ENCODE data around the gene SEZ6L.

SEZ6L gene

GRCh38 chr22:26241361-26241760 lies 72.1 kb downstream of the SEZ6L start:
- no peaks in the 10 kb centered on the region for H3F3A ChIP-seq (ENCODE audit: low read depth)
- H3K79me2 ChIP-seq (ENCODE audit: insufficient read depth, low read length), result no peaks in the 10 kb centered on the region
- no peak overlapping the region for H3K4me2 ChIP-seq (ENCODE audit: low read depth, low read length, poor library complexity, severe bottlenecking)
- H4K20me1 ChIP-seq (ENCODE audit: insufficient read depth, low read length, poor library complexity, severe bottlenecking), result no peaks in the 10 kb centered on the region
- no peaks in the 10 kb centered on the region for H3K36me3 ChIP-seq (ENCODE audit: insufficient read depth, low read length)
- no peak for TF ChIP-seq CTCF (conservative IDR thresholded peaks at IDR 0.05; ENCODE audit: low read length)
- no peak for TF ChIP-seq EZH2phosphoT487 (IDR thresholded peaks at IDR 0.05; ENCODE audit: borderline replicate concordance)
- no peaks in the 10 kb centered on the region for H3K4me1 ChIP-seq (ENCODE audit: insufficient read depth, low read length, poor library complexity, severe bottlenecking)
- no peak overlapping the region for H2AFZ ChIP-seq (ENCODE audit: low read length)
- H3K9me2 ChIP-seq (replicated peaks; ENCODE audit: low read depth, low read length), result no peaks in the 10 kb centered on the region
- H3K4me3 ChIP-seq (ENCODE audit: low read length, poor library complexity, severe bottlenecking), result no peak overlapping the region
- H3K9ac ChIP-seq (ENCODE audit: low read depth, low read length, poor library complexity, severe bottlenecking), result no peak overlapping the region
- no peaks in the 10 kb centered on the region for H3K27me3 ChIP-seq (ENCODE audit: insufficient read depth, low read length, poor library complexity, severe bottlenecking)
- no peaks in the 10 kb centered on the region for H3K9me3 ChIP-seq (ENCODE audit: insufficient read depth, low read depth, low read length)

- Histone ChIP-seq H3K9ac (ENCODE audit: low read depth, low read length, poor library complexity, severe bottlenecking) (no peak overlapping the region), H3K4me1 (ENCODE audit: insufficient read depth, low read length, poor library complexity, severe bottlenecking) (no peaks in the 10 kb centered on the region), H3K9me2 (replicated peaks; ENCODE audit: low read depth, low read length) (no peaks in the 10 kb centered on the region), H3K36me3 (ENCODE audit: insufficient read depth, low read length) (no peaks in the 10 kb centered on the region), H3K4me3 (ENCODE audit: low read length, poor library complexity, severe bottlenecking) (no peak overlapping the region), H2AFZ (ENCODE audit: low read length) (no peak overlapping the region), H3K9me3 (ENCODE audit: insufficient read depth, low read depth, low read length) (no peaks in the 10 kb centered on the region), H3K27me3 (ENCODE audit: insufficient read depth, low read length, poor library complexity, severe bottlenecking) (no peaks in the 10 kb centered on the region), H3K79me2 (ENCODE audit: insufficient read depth, low read length) (no peaks in the 10 kb centered on the region), H3F3A (ENCODE audit: low read depth) (no peaks in the 10 kb centered on the region), H4K20me1 (ENCODE audit: insufficient read depth, low read length, poor library complexity, severe bottlenecking) (no peaks in the 10 kb centered on the region), H3K4me2 (ENCODE audit: low read depth, low read length, poor library complexity, severe bottlenecking) (no peak overlapping the region)
- TF ChIP-seq CTCF (conservative IDR thresholded peaks at IDR 0.05; ENCODE audit: low read length), result no peak
- TF ChIP-seq EZH2phosphoT487 (IDR thresholded peaks at IDR 0.05; ENCODE audit: borderline replicate concordance), result no peak
Observed at GRCh38 chr22:26245001-26245400, 75.7 kb downstream of the SEZ6L start.

- Histone ChIP-seq H3K9me3 (ENCODE audit: insufficient read depth, low read depth, low read length) (no peaks in the 10 kb centered on the region), H3F3A (ENCODE audit: low read depth) (no peaks in the 10 kb centered on the region), H3K36me3 (ENCODE audit: insufficient read depth, low read length) (no peaks in the 10 kb centered on the region), H3K4me1 (ENCODE audit: insufficient read depth, low read length, poor library complexity, severe bottlenecking) (no peaks in the 10 kb centered on the region), H4K20me1 (ENCODE audit: insufficient read depth, low read length, poor library complexity, severe bottlenecking) (no peaks in the 10 kb centered on the region), H3K4me3 (ENCODE audit: low read length, poor library complexity, severe bottlenecking) (no peak overlapping the region), H3K27me3 (ENCODE audit: insufficient read depth, low read length, poor library complexity, severe bottlenecking) (no peaks in the 10 kb centered on the region), H3K79me2 (ENCODE audit: insufficient read depth, low read length) (no peaks in the 10 kb centered on the region), H3K4me2 (ENCODE audit: low read depth, low read length, poor library complexity, severe bottlenecking) (no peak overlapping the region), H2AFZ (ENCODE audit: low read length) (no peak overlapping the region), H3K9me2 (replicated peaks; ENCODE audit: low read depth, low read length) (no peaks in the 10 kb centered on the region), H3K9ac (ENCODE audit: low read depth, low read length, poor library complexity, severe bottlenecking) (no peak overlapping the region)
- no peak for TF ChIP-seq EZH2phosphoT487 (IDR thresholded peaks at IDR 0.05; ENCODE audit: borderline replicate concordance)
- TF ChIP-seq CTCF (conservative IDR thresholded peaks at IDR 0.05; ENCODE audit: low read length), result no peak
Observed at GRCh38 chr22:26246552-26246951, 77.3 kb downstream of the SEZ6L start.

Data from Loucy (cell line).